Activated CD4-positive, alpha-beta T cell treated with anti-CD3 and anti-CD28 coated beads for 1 hour (primary cell): ENCODE measurements around the gene CRYGD.
"Not testable (repeated sequence)": the region's sequence is repeated elsewhere in the genome, so short reads cannot be mapped to it uniquely, and the experiment has no call there.

Source experiments
- DNase-seq: peaks from one replicate; pipeline ENCODE4 v3.0.0-alpha.2; 2020

Gene CRYGD

DNA sequence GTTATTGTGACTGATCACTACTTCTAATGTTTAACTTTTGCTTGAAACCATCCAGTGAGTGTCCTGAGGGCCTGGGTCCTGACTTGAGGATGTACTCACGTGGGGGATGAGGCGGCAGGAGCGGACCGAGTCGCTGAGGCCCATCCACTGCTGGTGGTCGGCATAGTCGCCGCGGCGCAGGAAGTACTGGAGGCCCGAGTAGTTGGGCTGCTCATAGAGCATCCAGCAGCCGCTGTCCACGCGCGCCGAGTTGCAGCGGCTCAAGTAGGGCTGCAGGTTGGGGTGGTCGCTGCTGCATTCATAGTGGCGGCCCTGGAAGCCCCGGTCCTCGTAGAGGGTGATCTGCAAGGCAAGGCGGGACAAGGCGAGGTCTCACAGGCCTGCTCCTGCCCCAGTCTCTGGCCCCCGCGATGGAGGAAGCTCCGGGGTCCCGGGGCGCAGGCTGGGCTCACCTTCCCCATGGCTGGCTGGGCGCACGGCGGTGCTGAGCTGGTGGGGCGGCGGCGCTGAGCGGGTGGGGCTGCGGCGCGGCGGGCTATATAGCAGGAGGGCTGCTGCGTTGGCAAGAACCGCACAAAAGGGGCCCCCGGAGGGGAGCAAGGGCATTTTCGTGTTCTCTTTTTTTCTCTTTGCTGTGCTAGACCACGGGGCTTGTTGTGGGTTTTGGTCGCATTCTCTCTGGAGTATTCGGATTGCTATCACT is at the start of gene CRYGD:
Gene CRYGD, minus strand, starts transcription at position 512 of the 703 bp plus-strand sequence. Its CDS starts 51 bp downstream, at position 461.
- DNase-seq: not testable (repeated sequence)

DNA sequence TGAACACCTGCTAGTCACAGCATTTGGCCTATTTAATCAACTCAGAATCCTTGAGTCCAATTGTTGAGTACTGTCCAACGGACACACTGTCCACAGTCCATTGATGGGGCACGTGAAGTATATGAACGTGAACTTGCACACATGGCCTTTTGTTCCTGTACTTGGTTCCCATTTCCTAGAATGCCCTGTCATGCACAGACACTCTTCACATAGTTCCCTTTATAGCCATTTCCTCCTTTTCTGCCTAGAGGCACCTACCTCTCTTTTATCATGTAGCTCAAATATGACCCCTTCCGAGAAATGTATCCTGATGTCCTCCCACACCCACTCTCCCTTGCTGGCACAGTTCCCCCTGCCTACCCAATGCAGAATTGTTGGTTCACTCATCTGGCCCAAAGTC is 47.8 kb upstream of the CRYGD start:
- DNase-seq: no peak

DNA sequence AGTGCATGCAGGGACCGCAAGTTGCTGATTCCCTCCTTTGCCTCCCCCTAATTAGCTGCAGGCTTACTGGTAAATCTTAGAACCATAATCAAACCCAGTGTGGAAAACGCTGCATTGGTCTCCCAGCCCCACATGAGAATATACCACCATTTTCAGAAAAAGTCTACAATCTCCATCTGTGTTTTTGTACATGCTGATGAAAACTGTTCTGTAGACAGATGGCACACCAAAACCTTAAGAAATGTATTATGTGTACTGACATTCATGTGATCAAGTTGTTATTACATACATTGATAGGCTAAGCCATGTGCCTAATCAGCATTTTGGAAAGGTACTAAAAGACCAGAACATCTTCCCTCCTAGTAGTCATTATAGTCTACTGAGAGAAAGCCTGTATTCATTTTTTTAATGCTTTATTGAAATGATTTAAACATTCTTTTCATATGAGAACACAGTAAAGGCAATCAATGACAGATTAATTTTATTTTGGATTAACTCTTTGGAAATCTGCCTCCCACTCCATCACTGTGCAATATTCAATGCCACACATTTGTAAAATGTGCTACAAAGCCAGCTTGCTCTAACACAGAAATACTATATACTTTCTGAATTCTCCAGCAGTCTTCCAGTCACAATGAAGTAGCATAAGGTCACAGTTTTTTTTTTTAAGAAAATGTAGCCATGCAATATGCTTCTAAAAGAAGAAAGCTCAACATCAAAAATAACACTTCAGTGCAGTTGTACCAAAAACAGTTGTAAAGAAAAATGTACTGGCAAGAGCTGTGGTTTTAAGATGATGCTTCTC is 40.8 kb upstream of the CRYGD start:
- DNase-seq: no peak

DNA sequence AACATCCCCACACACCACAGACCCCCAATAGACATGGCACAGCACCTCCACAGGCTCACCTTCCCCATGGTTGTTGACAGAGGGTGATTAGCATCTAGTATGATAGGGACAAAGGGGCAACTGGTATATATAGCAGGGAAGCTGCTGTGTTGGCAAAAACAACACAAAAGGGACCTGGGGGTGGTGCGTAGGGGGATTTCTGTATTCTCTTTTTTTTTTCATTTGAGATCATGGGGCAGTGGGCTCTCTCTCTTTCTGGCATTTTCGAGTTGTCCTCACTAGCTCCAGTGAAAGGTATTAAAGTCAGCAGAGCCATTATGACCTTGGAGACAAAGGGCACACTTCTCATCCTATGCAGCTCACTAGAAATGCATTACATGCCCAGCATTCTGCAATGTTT is 39.2 kb upstream of the CRYGD start, which contains the start of gene CRYGA:
Gene CRYGA, minus strand, starts transcription at position 101 of the 400 bp plus-strand sequence. Its CDS starts 33 bp downstream, at position 68.
- DNase-seq: no peak

DNA sequence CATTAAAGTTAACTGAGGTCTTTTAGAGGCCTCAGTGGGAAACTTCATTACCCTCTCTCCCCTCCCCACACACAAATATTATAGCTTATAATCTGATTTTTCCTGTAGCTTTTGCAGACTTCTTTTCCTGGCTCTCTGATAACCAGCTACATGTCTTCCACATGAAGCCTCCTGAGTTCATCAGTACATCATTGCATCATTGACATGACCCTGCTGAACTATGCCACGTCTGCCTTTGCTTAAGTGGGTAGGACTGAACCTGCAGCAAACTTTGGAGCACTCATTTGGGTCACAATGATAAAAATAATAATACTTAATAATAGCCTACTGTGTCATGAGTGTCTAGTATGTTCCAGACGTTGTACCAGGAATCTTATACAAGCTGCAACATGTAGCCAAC is 32.1 kb upstream of the CRYGD start:
- DNase-seq: no peak

DNA sequence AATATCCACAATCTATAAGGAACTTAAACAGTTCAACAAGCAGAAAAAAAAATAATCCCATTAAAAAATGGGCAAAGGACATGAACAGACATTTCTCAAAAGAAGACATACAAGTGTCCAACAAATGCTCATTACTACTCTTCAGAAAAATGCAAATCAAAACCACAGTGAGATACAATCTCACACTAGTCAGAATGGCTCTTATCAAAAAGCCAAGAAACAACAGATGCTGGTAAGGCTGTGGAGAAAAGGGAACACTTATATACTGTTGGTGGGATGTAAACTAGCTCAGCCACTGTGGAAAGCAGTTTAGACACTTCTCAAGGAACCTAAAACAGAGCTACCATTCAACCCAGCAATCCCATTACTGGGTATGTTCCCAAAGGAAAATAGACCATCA is 28.8 kb upstream of the CRYGD start:
- no peak for DNase-seq

DNA sequence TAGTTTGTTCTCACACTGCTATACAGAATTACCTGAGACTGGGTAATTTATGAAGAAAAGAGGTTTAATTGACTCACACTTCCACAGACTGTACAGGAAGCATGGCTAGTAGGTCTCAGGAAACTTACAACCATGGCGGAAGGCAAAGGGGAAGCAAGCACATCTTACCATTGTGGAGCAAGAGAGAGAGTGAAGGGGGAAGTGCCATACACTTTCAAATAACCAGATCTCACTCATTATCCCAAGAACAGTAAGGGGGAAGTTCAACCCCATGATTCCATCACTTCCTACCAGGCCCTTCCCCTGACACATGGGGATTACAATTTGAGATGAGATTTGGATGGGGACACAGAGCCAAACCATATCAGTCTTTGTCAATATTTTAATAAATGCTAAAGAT is 26.6 kb upstream of the CRYGD start:
- DNase-seq: no peak

DNA sequence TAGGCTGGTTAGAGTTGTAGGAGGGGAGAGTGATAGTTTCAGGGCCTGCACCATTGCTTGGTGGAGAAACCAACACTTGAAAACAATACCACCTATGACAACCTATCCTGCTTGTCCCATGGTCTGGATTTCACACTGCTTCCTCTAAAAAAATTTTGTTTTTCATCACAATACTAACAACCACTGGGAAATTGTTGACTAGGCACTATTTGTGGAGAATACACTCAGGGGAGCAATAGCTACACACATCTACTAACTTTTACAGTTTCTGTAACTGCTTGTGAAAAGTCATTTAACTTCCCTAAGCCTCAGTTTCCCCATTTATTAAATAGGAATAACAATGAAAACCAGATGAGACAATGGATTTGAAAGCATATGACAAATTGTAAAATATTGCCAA is 25.8 kb upstream of the CRYGD start:
- no peak for DNase-seq

DNA sequence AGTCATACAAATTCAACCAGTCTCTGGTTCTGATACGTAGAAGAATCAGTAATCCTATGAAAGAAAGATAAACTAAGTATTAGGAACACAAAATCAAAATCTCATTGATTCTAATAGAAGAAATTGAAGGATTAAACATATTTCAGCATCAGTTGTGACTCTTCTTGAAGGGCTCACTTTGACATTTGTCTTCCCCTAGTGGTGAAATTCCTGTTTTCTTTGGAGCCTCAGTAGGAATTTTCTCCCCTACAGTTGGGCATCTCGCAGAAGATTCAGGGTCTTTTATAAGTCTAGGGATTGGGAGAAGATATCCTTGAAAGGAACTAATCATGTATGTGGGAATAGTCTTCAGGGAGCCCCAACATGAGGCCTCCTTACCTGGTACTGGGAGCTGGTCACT is 24.5 kb upstream of the CRYGD start:
- DNase-seq: no peak

DNA sequence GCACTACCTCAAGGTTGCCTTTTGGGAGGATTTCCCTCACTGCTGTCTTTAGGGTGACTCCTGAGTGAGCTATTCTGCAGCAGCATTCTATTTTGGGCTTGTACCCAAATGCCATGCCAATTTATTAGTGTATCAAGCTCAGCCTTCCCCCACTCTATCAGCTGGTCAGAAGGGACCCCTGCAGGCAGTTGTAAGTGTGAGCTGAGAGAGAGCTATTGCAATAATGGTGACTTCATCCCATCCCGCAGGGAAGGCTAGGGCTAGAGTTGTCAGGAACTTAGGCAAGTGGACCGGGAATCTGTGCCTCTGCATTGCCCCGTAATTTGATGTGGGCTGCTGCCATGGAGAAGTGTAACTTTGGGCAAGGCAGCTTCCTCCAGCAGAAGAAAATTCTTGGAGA is 23.4 kb upstream of the CRYGD start:
- no peak for DNase-seq

DNA sequence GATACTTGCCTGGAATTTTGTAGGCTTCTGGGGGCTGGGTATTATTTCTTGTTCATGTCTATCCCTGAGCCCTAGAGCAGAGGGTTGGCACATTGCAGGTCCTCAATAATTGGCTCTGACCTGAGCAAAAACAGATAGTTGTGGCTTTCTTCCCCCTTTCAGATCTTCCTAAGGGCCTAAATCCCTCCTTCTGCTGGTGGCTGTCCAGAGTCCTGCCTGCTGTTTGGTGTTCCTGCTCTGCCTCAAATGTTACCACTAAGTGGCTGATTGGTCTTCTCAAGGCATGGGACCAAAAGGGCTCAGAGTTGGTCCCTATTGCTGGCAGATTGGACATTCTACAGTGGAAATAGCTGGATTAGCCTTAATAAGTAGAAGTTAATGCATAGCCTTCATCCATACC is 22.7 kb upstream of the CRYGD start:
- DNase-seq: no peak

DNA sequence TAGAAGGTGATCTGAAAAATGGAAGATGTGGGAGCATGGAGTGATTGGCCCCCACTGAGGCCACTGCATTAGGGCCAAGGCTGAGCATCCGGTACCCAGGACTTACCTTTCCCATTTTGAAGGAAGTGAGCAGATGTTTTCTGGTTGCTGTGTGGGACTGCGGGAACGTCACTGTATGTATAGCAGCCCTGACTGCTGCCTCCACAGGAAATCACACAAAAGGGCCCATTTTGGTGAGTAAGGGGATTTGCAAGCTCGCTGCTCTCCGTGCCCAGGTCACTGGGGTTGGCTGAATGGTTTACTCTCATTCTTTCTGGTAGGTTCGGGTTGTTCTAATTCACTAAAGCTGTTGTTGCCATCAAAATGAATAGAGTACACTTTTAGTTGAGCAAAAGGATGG is 21.7 kb upstream of the CRYGD start, which contains the start of gene CRYGB:
Gene CRYGB, minus strand, starts transcription at position 153 of the 400 bp plus-strand sequence. Its CDS starts 38 bp downstream, at position 115.
- no peak for DNase-seq

DNA sequence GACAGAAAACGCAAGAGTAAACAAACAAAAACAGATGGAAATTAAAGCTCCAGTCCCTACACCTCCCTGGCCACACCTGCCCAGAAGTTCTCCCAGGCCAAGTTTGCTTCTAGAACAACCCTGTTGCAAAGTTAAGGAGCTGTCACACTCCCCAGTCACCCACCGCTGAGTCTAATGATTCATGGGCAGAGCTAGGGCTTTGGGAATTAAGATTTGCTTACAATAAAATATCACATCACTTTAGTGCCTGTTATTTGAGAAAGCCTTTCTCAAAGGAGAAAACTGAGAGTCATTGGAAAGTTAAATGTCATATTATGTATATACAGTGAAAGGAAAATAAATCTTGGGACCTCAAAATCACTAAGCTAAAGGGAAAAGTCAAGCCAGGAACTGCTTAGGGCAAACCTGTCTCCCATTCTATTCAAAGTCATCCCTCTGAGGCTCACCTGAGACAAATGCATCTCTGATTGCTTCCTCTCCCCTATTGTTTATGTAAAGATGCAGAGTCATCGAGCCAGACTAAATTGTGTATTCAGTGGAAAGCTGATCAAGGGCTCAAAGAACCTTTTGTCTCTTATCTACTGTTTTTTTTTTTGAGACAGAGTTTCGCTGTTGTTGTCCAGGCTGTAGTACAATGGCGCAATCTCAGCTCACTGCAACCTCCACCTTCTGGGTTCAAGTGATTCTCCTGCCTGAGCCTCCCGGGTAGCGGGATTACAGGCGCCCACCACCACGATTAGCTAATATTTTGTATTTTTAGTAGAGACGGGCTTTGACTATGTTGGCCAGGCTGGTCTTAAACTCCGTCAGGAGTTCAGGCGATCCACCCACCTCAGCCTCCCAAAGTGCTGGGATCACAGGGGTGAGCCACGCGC is 18.8 kb upstream of the CRYGD start:
- no peak for DNase-seq

DNA sequence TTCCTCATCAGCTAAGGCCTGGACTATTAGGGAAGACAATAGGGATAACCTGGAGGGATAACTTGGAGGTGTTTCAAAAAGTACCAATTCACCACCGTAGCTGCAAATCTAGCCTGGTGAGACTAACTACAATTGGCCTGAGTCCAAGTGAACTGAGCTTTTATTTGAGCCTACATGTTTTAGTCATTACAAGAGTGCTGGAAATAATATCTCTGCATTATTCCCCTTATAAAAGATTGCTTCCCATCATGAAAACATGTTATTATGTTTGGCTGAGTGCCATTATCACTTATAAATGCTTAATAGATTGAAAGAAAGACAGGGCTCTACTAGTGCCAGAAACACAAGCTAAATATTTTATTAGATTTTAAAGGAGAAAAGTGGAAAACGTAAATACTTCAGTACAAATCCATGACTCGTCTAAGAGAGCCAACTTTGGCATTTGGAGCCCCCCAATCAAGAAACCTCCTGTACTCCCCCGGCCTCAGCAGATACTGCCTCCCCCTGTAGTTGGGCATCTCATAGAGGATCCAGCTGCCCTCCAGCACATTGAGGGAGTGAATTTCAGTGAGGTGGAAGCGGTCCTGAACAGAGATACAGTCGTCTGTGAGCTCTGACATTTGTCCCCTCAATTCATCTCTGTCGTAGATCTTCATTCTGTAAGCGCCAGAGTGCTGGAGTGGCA is 18.1 kb upstream of the CRYGD start:
- DNase-seq: no peak

DNA sequence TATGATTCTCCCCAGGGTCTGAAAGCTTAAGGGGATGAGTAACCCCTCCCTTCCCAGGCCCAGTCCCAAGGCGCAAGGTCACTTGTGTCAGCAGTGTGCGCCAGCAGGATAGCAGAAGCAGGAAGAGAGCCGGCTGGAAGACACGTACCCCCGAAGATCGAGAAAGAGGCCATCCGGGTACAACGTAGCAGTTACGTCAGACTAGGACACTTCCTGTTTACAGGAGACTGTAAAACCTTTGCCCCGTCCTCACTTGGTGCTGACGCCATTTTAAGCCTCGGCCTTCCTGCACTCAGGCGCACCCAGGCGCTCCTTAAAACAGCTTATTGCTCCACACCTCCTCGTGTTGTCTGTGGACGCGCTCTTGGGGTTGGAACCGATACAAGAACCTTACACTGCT is 15.1 kb upstream of the CRYGD start:
- DNase-seq: no peak

DNA sequence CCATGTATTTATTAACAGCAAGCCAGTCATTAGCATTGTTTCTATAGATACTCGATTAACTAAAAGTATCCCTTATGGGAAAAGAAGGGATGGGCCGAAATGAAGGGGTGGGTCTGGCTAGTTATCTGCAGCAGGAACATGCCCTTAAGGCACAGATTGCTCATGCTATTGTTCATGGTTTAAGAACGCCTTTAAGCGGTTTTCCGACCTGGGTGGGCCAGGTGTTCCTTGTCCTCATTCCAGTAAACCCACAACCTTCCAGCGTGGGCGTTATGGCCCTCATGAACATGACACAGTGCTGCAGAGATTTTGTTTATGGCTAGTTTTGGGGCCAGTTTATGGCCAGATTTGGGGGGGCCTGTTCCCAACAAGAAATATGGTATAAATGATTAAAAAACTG is 14.0 kb upstream of the CRYGD start:
- not testable (repeated sequence) for DNase-seq

DNA sequence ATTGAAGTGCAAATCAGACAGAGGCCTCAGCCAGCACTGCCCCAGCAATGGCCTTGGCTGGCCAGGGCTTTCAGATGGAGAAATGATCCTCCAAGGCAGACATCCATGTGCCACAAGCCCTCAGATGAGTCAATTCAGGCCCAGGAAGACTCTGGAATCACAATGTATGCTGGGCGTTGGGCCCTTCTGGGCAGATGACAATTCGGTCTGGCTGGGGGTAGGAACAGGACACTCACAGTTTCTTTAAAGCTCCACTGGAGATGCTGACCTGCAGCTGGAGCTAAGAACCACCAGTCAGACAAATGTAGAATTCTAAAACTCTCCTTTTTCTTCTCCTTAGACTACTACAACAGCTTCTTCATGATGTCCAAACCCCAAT is 12.4 kb upstream of the CRYGD start:
- DNase-seq: no peak

DNA sequence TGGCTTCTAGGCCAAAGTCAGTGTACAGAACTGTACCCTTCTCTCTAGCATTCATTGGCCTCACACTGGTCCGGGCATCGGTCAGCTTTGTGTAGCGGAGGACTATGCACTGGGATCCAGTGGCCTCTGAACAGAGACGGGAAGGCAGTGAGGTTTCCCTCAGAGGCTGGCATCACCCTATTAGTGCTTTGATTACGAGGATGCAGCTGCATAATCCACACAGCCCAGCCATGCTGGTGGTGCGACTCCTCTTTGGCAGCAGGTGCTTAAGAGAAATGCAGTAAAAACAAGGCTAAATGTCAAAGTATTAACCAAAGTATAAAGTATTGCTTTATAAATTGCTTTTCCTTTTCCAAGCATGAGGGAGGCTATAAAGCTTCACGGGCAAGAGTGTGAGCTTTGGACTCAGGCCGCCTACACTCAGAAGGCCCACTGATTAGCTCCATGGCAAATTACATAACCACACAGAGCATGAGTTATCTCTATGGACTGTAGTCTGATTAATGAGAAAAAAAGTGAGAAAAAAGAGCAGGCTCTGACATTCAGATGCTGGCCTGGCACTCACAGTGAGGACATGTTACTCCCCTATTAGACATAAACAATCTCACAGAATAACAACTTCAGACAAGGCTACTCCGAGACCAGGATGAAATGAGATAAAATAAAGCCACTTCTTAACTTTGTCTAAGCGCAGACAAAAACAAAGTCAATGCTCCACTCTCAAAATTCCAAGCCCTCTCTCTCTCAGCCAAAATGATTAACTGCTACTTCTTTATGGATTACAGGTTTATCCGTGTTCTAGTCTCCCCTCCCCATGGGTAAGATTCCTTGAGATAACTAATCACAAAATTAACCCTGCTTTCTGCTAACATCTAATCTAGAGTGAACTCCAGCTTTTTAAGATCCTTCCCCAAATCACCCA is 11.7 kb upstream of the CRYGD start:
- no peak for DNase-seq

DNA sequence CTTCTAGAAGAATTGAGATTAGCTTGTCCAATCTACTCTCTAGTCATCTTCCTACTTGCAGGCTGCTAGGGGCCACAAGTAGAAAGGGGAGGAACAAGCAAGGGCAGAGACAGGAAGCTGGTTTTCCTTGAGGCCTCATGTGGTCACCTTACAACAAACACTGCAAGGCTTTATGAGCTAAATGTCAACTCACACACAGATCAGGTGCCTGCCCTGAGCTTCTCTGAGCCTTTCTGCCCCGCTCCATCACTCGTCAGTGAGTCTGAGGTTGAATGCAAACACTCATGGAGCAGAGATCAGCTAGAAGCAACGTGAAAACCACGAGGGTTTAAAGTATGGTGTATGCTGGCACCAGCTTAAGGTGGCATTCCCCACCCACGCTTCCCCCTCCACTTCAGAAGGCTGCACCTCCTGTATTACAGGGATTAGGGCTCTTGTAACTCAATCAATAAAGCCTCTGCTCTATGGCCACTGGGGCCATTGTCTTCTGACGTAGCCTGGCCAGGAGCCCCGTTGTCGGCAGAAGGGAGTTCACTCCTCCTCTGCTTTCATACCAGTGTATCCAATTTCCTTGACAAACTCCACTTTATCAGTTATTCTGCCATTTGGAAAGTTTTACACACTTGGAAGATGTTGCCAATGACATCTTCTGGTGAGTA is 10.7 kb upstream of the CRYGD start:
- no peak for DNase-seq

DNA sequence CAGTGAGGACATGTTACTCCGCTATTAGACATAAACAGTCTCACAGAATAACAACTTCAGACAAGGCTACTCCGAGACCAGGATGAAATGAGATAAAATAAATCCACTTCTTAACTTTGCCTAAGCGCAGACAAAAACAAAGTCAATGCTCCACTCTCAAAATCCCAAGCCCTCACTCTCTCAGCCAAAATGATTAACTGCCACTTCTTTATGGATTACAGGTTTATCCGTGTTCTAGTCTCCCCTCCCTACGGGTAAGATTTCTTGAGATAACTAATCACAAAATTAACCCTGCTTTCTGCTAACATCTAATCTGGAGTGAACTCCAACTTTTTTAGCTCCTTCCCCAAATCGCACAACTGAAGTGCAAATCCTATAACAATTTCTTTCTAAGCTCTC is 6.4 kb upstream of the CRYGD start:
- no peak for DNase-seq
